ENCODE results near the gene ARL5B. TPM values are rescaled to one million over a fixed set of nuclear protein-coding genes. Genes with fewer than 3 reads are reported as not detected.

Gene ARL5B
- total and polyA plus RNA-seq, 12 donors: 2.0 to 10.9 (median 7.2) TPM

- Histone ChIP-seq H3K9me3 (peaks cover 0 to 6% (median 0%) of the 10 kb centered on the region in 11 donors), H3K27me3 (no peaks in the 10 kb centered on the region), H3K4me3 (no peak overlapping the region), H3K36me3 (no peaks in the 10 kb centered on the region), H3K4me1 (no peaks in the 10 kb centered on the region), H3K27ac (no peak overlapping the region)
- no peak for ATAC-seq
- intact Hi-C loops (cut with DNase I): no loop called here
- WGBS, 2 donors: 75 to 88% methylated on average over 6 of the region's 6 CpGs
- TF ChIP-seq, protein P1, sequence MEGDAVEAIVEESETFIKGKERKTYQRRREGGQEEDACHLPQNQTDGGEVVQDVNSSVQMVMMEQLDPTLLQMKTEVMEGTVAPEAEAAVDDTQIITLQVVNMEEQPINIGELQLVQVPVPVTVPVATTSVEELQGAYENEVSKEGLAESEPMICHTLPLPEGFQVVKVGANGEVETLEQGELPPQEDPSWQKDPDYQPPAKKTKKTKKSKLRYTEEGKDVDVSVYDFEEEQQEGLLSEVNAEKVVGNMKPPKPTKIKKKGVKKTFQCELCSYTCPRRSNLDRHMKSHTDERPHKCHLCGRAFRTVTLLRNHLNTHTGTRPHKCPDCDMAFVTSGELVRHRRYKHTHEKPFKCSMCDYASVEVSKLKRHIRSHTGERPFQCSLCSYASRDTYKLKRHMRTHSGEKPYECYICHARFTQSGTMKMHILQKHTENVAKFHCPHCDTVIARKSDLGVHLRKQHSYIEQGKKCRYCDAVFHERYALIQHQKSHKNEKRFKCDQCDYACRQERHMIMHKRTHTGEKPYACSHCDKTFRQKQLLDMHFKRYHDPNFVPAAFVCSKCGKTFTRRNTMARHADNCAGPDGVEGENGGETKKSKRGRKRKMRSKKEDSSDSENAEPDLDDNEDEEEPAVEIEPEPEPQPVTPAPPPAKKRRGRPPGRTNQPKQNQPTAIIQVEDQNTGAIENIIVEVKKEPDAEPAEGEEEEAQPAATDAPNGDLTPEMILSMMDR (IDR thresholded peaks at IDR 0.05): no peak
- no peak for DNase-seq
These were observed 40.9 kb downstream of the ARL5B start for GRCh38 chr10:18699849-18700840.

GRCh38 chr10:18703521-18703920 is 44.3 kb downstream of the ARL5B start:
- ATAC-seq: no peak
- H3K4me1 ChIP-seq: no peaks in the 10 kb centered on the region
- peaks cover 0 to 10% (median 0%) of the 10 kb centered on the region in 11 donors for H3K9me3 ChIP-seq
- TF ChIP-seq, protein P1 (IDR thresholded peaks at IDR 0.05): no peak
- intact Hi-C loops (cut with DNase I): no loop called here
- H3K4me3 ChIP-seq: no peak overlapping the region
- no peak for DNase-seq
- H3K27me3 ChIP-seq: no peaks in the 10 kb centered on the region
- H3K36me3 ChIP-seq: no peaks in the 10 kb centered on the region
- 86 to 87% methylated on average over 5 of the region's 5 CpGs for WGBS, 2 donors
- H3K27ac ChIP-seq: no peak overlapping the region

- WGBS, 2 donors: 76 to 86% methylated on average over 31 of the region's 31 CpGs
- no peak overlapping the region for H3K4me3 ChIP-seq
- TF ChIP-seq, protein P1 (IDR thresholded peaks at IDR 0.05): no peak
- no peak overlapping the region for H3K27ac ChIP-seq
- DNase-seq: no peak
- ATAC-seq: no peak
- no peaks in the 10 kb centered on the region for H3K27me3 ChIP-seq
- no peaks in the 10 kb centered on the region for H3K4me1 ChIP-seq
- intact Hi-C loops (cut with DNase I): no loop called here
- no peaks in the 10 kb centered on the region for H3K36me3 ChIP-seq
- peaks cover 0 to 10% (median 0%) of the 10 kb centered on the region in 11 donors for H3K9me3 ChIP-seq
These were observed 51.0 kb downstream of the ARL5B start for GRCh38 chr10:18710201-18710653.

DNA sequence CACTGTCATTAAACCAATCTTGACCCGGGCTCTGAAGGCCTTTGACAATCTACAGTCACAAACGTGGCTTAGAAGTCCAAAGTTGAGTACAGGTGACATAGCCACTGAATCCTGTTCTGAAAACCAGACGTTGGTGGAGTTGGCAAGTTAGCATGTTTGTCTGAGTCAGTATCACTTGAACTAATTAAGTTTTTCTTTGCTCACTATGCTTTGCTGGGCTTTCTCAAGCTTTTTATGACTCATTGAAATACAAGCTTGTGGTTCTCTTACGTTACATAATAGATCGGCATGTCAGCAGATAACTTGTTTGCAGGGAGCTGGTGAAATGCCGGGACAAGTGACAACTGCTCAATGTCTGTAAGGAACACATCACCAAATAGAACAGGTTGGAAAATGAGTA is 53.8 kb downstream of the ARL5B start:
- DNase-seq (no peak), ATAC-seq (peak in 1 of 8 donors; percentile 60)
- Histone ChIP-seq H3K4me1 (no peaks in the 10 kb centered on the region), H3K27ac (no peak overlapping the region), H3K9me3 (peaks cover 0 to 1% (median 0%) of the 10 kb centered on the region in 11 donors), H3K36me3 (no peaks in the 10 kb centered on the region), H3K4me3 (no peak overlapping the region), H3K27me3 (peaks cover 0 to 1% (median 0%) of the 10 kb centered on the region in 7 donors)
- TF ChIP-seq, protein P1 (IDR thresholded peaks at IDR 0.05): no peak
- 53 to 56% methylated on average over 6 of the region's 6 CpGs for WGBS, 2 donors
- intact Hi-C loops (cut with DNase I): no loop called here
